ENCODE results near the gene SLC7A7.

- TF ChIP-seq CTCF (conservative IDR thresholded peaks at IDR 0.05 in 1 of 2, IDR thresholded peaks at IDR 0.05 in 1 of 2; ENCODE audit: low read depth in 1 of 2, low read length in 2 of 2) (no peak), EZH2 (IDR thresholded peaks at IDR 0.05; ENCODE audit: low read length, missing control alignments) (no peak)
Observed at GRCh38 chr14:22780941-22781300, 34.3 kb downstream of the SLC7A7 start.

Data from fibroblast of lung (primary cell).